Activated CD8-positive, alpha-beta T cell treated with anti-CD3 and anti-CD28 coated beads, Interleukin-2, amount 10 ng/mL, durations not matched to agents 7 days and 5 days (primary cell): ENCODE measurements around the gene CDH26. TPM values are rescaled to one million over a fixed set of nuclear protein-coding genes. Genes with fewer than 3 reads are reported as not detected.
A peak's percentile ranks its signal among the peaks of the same experiment; 100 is the strongest.

ENCODE experiments used
- ATAC-seq: fragments of 150-1000 bp; cut with Tn5 transposase; one replicate; pipeline ENCODE4 v1.10.0; 2021; ENCODE audit warnings: moderate library complexity
- CTCF ChIA-PET: fragments of 350-600 bp; sonication (Branson Sonifier 250); formaldehyde crosslinking; loops from one replicate; lab custom pipeline; 2021; ENCODE audit warnings: antibody characterized with exemption; lab: Charles Lee
- POLR2A ChIA-PET: fragments of 350-600 bp; sonication (Branson Sonifier 250); formaldehyde crosslinking; loops from one replicate; lab custom pipeline; 2021; ENCODE audit warnings: antibody characterized with exemption; lab: Charles Lee
- DNase-seq: peaks from one replicate; pipeline ENCODE4 v3.0.0-alpha.2; 2020
- H3K27ac Mint-ChIP-seq: one replicate; pipeline ENCODE4 v1.8.0; 2021; ENCODE audit warnings: mild to moderate bottlenecking, mixed read lengths
- H3K27me3 Mint-ChIP-seq: one replicate; pipeline ENCODE4 v1.8.0; 2021; ENCODE audit warnings: low read depth, mixed read lengths
- H3K36me3 Mint-ChIP-seq: one replicate; pipeline ENCODE4 v1.8.0; 2021; ENCODE audit warnings: low read depth, mixed read lengths
- H3K4me1 Mint-ChIP-seq: one replicate; pipeline ENCODE4 v1.8.0; 2021; ENCODE audit warnings: low read depth, mixed read lengths
- H3K4me3 Mint-ChIP-seq: one replicate; pipeline ENCODE4 v1.8.0; 2021; ENCODE audit warnings: mild to moderate bottlenecking, mixed read lengths
- H3K9me3 Mint-ChIP-seq: one replicate; pipeline ENCODE4 v1.8.0; 2022; ENCODE audit warnings: mixed read lengths; ENCODE audit not compliant: insufficient read depth
- total RNA-seq, 2 experiments: library from RNA; stranded (reverse); gene quantifications; one replicate each; pipeline ENCODE4 v1.2.3, GENCODE V29; 2021

CDH26 gene
- total RNA-seq, 2 experiments from 2014 or later, result 0.26 to 0.34 TPM

DNA sequence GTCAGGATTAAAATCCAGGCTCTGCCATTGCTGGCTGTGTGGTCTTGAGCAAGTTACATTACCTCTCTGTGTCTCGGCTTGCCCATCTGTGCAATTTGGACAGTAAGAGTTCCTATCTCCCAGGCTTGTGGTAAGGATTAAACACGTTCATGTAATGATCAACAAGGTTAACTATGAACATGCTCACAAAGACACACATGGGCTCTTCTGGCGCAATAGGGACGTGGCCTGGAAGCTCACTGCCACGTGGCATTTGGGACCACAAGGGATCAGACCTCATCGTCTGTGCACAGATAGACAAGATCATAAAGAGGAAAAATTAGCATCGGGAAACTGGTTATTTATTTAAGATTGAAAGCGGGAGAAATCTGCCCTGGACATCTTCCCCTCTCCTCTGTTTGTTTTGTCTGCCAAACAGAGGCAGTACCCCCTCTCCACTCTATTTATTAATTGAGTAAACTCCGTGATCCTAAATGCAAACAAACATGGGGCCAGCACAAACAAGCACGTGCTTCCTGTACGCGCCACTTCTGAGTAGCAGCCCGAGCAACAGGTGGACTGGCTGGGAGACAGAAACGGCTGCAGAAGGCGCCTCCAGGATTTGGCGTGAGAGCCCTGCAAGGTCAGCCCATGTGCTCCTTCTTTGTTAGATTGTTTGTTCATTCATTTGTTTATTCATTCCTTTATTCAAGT is 95.0 kb downstream of the CDH26 start:
- Mint-ChIP-seq H3K9me3 (no peaks in the 10 kb centered on the region), H3K36me3 (no peaks in the 10 kb centered on the region), H3K27ac (no peak overlapping the region), H3K27me3 (peaks cover 16% of the 10 kb centered on the region), H3K4me1 (peaks cover 42% of the 10 kb centered on the region), H3K4me3 (no peak overlapping the region)
- CTCF ChIA-PET, result no interaction called here
- ATAC-seq (no peak), DNase-seq (no peak)
- POLR2A ChIA-PET, result no interaction called here

DNA sequence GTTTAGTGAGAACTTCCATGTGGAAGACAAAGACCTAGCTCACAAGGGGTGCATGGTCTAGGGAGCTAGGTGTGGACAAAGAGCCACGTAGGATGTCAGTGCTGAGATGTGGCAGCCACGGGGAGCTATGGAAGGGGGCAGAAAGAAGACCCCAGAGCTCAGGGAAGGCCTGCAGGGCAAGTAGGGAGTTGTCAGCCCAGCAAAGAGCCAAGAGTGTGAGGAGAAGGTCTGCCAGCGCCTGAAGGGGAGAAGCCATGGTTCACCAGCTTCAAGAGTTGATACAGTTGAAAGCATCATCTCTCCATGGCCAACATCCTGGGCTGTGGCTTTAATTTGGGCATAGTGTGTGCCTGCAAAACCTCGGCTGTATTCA is 95.6 kb downstream of the CDH26 start:
- H3K27me3 Mint-ChIP-seq, result peaks cover 14% of the 10 kb centered on the region
- ChIA-PET CTCF (no interaction called here), POLR2A (no interaction called here)
- ATAC-seq (no peak), DNase-seq (no peak)
- no peak overlapping the region for H3K4me3 Mint-ChIP-seq
- H3K36me3 Mint-ChIP-seq, result no peaks in the 10 kb centered on the region
- H3K4me1 Mint-ChIP-seq, result peaks cover 48% of the 10 kb centered on the region
- H3K27ac Mint-ChIP-seq, result no peak overlapping the region
- no peaks in the 10 kb centered on the region for H3K9me3 Mint-ChIP-seq

GRCh38 chr20:60054716-60055634 is 96.8 kb downstream of the CDH26 start:
- peaks cover 12% of the 10 kb centered on the region for H3K27me3 Mint-ChIP-seq
- H3K27ac Mint-ChIP-seq, result peak overlapping the region; percentile 89
- H3K4me1 Mint-ChIP-seq, result peaks cover 51% of the 10 kb centered on the region
- H3K9me3 Mint-ChIP-seq, result no peaks in the 10 kb centered on the region
- H3K36me3 Mint-ChIP-seq, result no peaks in the 10 kb centered on the region
- ChIA-PET POLR2A (interaction anchor here (0.7 to 1.0 kb wide), 2 partner anchors 31 to 114 kb away, joined by 3 read pairs; no protein-coding TSS in a partner anchor), CTCF (interaction anchor here (1.2 to 4.1 kb wide), 5 partner anchors 69 to 209 kb away, joined by 3 to 47 read pairs (median 20); partner anchors contain the start of genes FAM217B and PPP1R3D)
- DNase-seq (no peak), ATAC-seq (no peak)
- H3K4me3 Mint-ChIP-seq, result peak overlapping the region; percentile 75

DNA sequence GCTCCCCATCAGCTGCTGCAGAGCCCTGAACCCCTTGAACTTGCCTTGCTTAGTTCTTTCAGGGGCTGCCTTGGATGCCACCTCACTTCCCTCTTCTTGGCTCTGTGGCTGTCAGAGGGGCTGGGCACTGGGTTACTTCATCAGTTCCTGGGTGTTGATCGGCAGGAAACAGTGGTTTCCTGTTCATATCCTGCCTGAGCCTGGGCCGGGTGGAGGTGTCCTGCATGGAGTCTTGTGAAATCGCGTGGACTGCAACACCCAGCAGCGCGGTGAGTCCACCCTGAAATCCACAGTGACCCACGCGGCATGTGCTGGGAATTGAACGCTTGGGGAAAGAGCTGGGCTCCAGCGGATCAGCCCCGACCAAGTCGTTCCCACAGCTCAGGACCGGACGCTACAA is 97.5 kb downstream of the CDH26 start:
- CTCF ChIA-PET, result interaction anchor here (2.1 to 4.1 kb wide), 5 partner anchors 12 to 209 kb away, joined by 7 to 47 read pairs (median 20); partner anchors contain the start of genes FAM217B and PPP1R3D
- H3K4me3 Mint-ChIP-seq, result peak overlapping the region; percentile 75
- H3K27ac Mint-ChIP-seq, result peak overlapping the region; percentile 89
- DNase-seq (peak; percentile 82), ATAC-seq (peak; percentile 73)
- H3K27me3 Mint-ChIP-seq, result peaks cover 8% of the 10 kb centered on the region
- POLR2A ChIA-PET, result interaction anchor here (0.5 to 1.0 kb wide), 2 partner anchors 84 to 115 kb away, joined by 3 read pairs; no protein-coding TSS in a partner anchor
- no peaks in the 10 kb centered on the region for H3K9me3 Mint-ChIP-seq
- H3K4me1 Mint-ChIP-seq, result peaks cover 51% of the 10 kb centered on the region
- no peaks in the 10 kb centered on the region for H3K36me3 Mint-ChIP-seq

DNA sequence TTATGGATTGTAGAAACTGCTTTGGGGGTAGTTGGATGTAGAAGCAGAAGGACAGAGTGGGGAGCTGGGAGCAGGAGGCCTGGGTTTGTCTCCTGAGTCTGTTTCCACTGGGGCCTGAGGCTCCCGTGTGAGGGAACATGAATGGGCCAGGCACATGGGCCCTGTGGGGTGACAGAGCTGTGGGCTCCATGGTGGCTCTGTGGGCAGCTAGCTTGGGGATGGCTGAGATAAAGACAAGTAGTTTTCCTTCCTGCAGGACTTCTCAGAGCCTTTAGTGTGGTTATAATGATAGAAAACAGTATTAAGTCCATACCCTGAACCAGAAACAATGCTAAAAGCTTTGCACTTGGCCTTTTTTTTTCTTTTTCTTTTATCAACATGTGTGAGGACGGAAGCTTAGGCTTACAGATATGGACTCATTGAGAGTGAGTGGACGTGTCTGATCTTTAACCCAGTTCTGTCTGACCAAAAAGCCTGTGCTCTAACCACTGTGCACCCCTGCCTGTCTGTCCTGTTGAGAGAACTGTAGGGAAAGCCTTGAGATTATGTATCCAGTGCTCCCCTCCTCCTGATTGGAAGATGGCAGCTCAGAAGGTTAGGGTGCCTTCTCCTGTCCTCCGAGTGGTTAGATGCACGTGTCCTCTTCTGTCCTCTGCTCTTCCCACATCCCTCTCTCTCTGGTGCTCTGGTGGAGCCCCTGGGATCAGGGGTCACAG is 98.3 kb downstream of the CDH26 start:
- Mint-ChIP-seq H3K4me1 (peaks cover 51% of the 10 kb centered on the region), H3K9me3 (no peaks in the 10 kb centered on the region), H3K4me3 (peak overlapping the region; percentile 75), H3K27me3 (peaks cover 7% of the 10 kb centered on the region), H3K36me3 (no peaks in the 10 kb centered on the region), H3K27ac (peak overlapping the region; percentile 89)
- DNase-seq (peak; percentile 32), ATAC-seq (peak; percentile 25)
- POLR2A ChIA-PET, result interaction anchor here (0.5 to 1.3 kb wide), 2 partner anchors 85 to 116 kb away, joined by 3 to 7 read pairs; partner anchors contain the start of genes FAM217B and PPP1R3D
- CTCF ChIA-PET, result interaction anchor here (0.7 to 4.1 kb wide), 27 partner anchors 9 to 1207 kb away, joined by 3 to 47 read pairs (median 5); partner anchors contain the start of genes FAM217B and PPP1R3D

GRCh38 chr20:60057123-60057865 is 99.1 kb downstream of the CDH26 start:
- Mint-ChIP-seq H3K27ac (peak overlapping the region; percentile 89), H3K4me3 (peak overlapping the region; percentile 75), H3K27me3 (peaks cover 5% of the 10 kb centered on the region), H3K9me3 (no peaks in the 10 kb centered on the region), H3K36me3 (no peaks in the 10 kb centered on the region), H3K4me1 (peaks cover 51% of the 10 kb centered on the region)
- peak; percentile 62 for ATAC-seq
- peak; percentile 83 for DNase-seq
- POLR2A ChIA-PET, result interaction anchor here (1.3 kb wide), 1 partner anchor 117 kb away, joined by 7 read pairs; the partner anchor contains the start of genes FAM217B and PPP1R3D
- CTCF ChIA-PET, result interaction anchor here (0.6 to 4.1 kb wide), 38 partner anchors 10 to 1206 kb away, joined by 3 to 47 read pairs (median 4); partner anchors contain the start of genes FAM217B and PPP1R3D

DNA sequence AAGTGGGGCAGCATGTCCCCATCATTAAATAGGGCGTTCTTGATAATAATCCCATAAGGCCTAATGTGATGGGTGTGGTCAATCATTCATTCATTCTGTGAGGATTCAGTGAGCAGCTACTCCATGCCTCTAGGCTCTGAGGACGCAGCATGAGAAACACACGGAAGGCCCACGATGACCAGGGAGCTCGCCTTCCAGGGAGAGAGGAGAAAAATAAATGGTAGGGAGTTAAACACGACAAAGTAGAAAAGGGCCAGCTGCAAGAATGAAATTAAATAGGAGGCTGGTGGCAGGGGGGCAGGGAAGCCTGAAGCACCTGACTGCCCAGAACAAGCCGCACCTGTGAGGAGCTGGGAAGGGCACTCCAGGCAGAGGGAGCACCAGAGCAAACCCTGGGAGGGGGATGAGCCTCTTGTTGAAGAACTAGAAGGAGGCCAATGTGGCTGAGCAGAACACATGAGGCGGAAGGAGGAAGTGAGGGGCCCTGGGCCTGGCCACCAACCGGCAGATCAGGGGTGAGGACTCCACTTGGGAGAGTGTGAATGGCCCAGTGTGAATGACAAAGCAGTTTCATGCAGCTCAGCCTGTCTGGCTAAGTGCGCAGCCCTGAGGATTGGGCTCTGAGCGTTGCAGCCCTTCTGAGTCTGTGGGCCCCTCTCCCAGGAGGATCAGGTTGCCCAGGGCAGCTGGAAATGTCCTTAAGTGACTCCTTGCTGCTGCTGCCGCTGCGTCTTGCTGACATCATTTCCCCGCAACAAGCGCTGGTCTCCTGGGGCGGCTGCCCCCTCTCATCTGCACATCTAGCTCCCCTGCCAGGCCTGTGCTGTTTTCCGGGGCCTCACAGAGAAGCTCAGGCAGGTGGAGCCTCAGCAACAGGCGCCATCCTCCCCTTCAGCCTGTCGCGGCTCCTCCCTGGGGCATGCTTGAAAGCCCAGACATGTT is 99.9 kb downstream of the CDH26 start:
- Mint-ChIP-seq H3K27me3 (peaks cover 3% of the 10 kb centered on the region), H3K9me3 (no peaks in the 10 kb centered on the region), H3K4me1 (peaks cover 55% of the 10 kb centered on the region), H3K27ac (peak overlapping the region; percentile 89), H3K4me3 (peak overlapping the region; percentile 75), H3K36me3 (no peaks in the 10 kb centered on the region)
- ChIA-PET POLR2A (interaction anchor here (1.3 kb wide), 1 partner anchor 118 kb away, joined by 7 read pairs; the partner anchor contains the start of genes FAM217B and PPP1R3D), CTCF (interaction anchor here (0.6 to 4.1 kb wide), 34 partner anchors 10 to 1205 kb away, joined by 3 to 47 read pairs (median 4); partner anchors contain the start of genes FAM217B and PPP1R3D)
- peak; percentile 59 for DNase-seq
- peak; percentile 38 for ATAC-seq

- ATAC-seq (no peak), DNase-seq (no peak)
- H3K4me1 Mint-ChIP-seq, result peaks cover 60% of the 10 kb centered on the region
- no peaks in the 10 kb centered on the region for H3K36me3 Mint-ChIP-seq
- POLR2A ChIA-PET, result no interaction called here
- no peaks in the 10 kb centered on the region for H3K27me3 Mint-ChIP-seq
- H3K27ac Mint-ChIP-seq, result peak overlapping the region; percentile 89
- H3K9me3 Mint-ChIP-seq, result no peaks in the 10 kb centered on the region
- CTCF ChIA-PET, result interaction anchor here (1.6 to 4.1 kb wide), 11 partner anchors 10 to 1170 kb away, joined by 3 to 47 read pairs (median 10); no protein-coding TSS in a partner anchor
- peak overlapping the region; percentile 75 for H3K4me3 Mint-ChIP-seq
Measured at GRCh38 chr20:60058879-60059278, 100.7 kb downstream of the CDH26 start.

DNA sequence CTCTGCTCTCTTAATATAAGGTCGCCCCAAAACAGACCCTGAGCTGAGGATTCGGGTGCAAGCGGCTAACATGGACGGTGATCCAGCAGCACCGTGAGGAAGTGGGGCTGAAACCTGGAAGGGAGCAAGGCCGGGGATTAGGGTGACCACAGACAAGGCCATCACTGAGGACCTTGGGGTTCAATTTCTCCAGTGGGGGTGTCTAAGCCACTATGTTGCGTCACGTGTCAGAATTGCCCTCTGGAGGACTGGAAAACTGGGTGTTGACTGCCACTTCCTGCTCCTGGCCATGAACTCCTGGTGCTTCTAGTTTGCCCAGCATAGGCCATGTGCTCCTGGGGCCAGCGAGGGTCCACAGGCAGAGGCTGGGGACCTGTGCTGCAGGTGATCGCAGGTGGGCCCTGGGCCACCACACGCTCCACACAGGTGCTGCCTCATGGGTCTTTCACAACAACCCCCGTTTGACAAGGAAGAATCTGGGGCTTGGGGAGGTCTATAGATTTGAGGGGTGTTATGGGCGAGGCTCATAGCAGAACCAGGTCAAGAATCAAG is 101.9 kb downstream of the CDH26 start:
- no peak overlapping the region for H3K27ac Mint-ChIP-seq
- ATAC-seq (no peak), DNase-seq (no peak)
- no peaks in the 10 kb centered on the region for H3K9me3 Mint-ChIP-seq
- H3K27me3 Mint-ChIP-seq, result no peaks in the 10 kb centered on the region
- H3K4me3 Mint-ChIP-seq, result no peak overlapping the region
- H3K36me3 Mint-ChIP-seq, result peaks cover 5% of the 10 kb centered on the region
- ChIA-PET CTCF (no interaction called here), POLR2A (no interaction called here)
- H3K4me1 Mint-ChIP-seq, result peaks cover 58% of the 10 kb centered on the region
